Endothelial cell of umbilical vein (primary cell): ENCODE measurements around the gene FLNB. TPM values are rescaled to one million over a fixed set of nuclear protein-coding genes. Genes with fewer than 3 reads are reported as not detected.

Experiments used
- BruUV-seq: library from RNA; stranded (reverse); fragments of 400-500 nt; replicated peaks from 2 replicates; lab custom pipeline; 2021; lab: Mats Ljungman, UMichigan
- CTCF ChIA-PET: fragments of 300-600, 350-600 bp; sonication (Branson Sonifier 250); formaldehyde crosslinking; loops from one replicate; lab custom pipeline; 2021; ENCODE audit warnings: antibody characterized with exemption, inconsistent platforms; lab: Charles Lee
- POLR2A ChIA-PET: fragments of 300-600, 350-600 bp; sonication (Branson Sonifier 250); formaldehyde crosslinking; loops from one replicate; lab custom pipeline; 2021; ENCODE audit warnings: antibody characterized with exemption, inconsistent platforms; lab: Charles Lee
- DNase-seq: peaks from one replicate; pipeline ENCODE4 v3.0.0-alpha.2; 2011; ENCODE audit warnings: low read depth, low spot score
- FAIRE-seq: peaks from 2 replicates; lab custom pipeline; 2011; peaks lifted over from hg19 to GRCh38; lab: Jason Lieb, UNC
- H2AFZ ChIP-seq: 2 replicates; pipeline ENCODE4 v1.6.0; 2012; ENCODE audit warnings: low read depth, low read length, control low read depth, inconsistent platforms
- H3K27ac ChIP-seq: 2 replicates; pipeline ENCODE4 v1.5.1; 2011; ENCODE audit warnings: low read depth, mild to moderate bottlenecking, control low read depth, low read length, moderate library complexity; ENCODE audit not compliant: insufficient read depth
- H3K27me3 ChIP-seq, 2 experiments: 2 replicates each; pipeline versions ENCODE4 v1.6.0 to v1.6.1; 2011; ENCODE audit warnings: low read length in 2 of 2, mixed read lengths in 1 of 2; ENCODE audit not compliant: control insufficient read depth in 2 of 2, insufficient read depth in 2 of 2
- H3K36me3 ChIP-seq, 2 experiments: 2 replicates in 1 of 2; 3 replicates in 1 of 2; pipeline ENCODE4 v1.5.1; 2011; ENCODE audit warnings: low read length in 2 of 2, mild to moderate bottlenecking in 1 of 2, moderate library complexity in 1 of 2; ENCODE audit not compliant: control insufficient read depth in 2 of 2, insufficient read depth in 2 of 2; ENCODE audit errors: extremely low read depth in 1 of 2
- H3K4me1 ChIP-seq: 3 replicates; pipeline ENCODE4 v1.5.1; 2011; ENCODE audit warnings: mild to moderate bottlenecking, low read length; ENCODE audit not compliant: control insufficient read depth, insufficient read depth; ENCODE audit errors: extremely low read depth
- H3K4me2 ChIP-seq: 2 replicates; pipeline ENCODE4 v1.6.1; 2011; ENCODE audit warnings: low read length, control low read depth, mixed read lengths; ENCODE audit not compliant: insufficient read depth
- H3K4me3 ChIP-seq, 3 experiments: fragments of 200-600 bp in 1 of 3; sonication (generic), shearing (Covaris generic) in 1 of 3; replicated peaks in 1 of 3; 2 replicates each; pipeline ENCODE4 v1.5.1; 2011 to 2016; ENCODE audit warnings: control low read depth in 3 of 3, low read length in 3 of 3, mild to moderate bottlenecking in 2 of 3, inconsistent platforms in 1 of 3, low read depth in 1 of 3, moderate library complexity in 1 of 3; ENCODE audit not compliant: insufficient read depth in 1 of 3
- H3K79me2 ChIP-seq: 2 replicates; pipeline ENCODE4 v1.6.0; 2012; ENCODE audit warnings: low read length, inconsistent platforms; ENCODE audit not compliant: control insufficient read depth, insufficient read depth
- H3K9ac ChIP-seq: replicated peaks from 2 replicates; pipeline ENCODE3; 2011; ENCODE audit warnings: low read length, control low read depth; ENCODE audit not compliant: insufficient read depth; ENCODE audit errors: extremely low read depth
- H3K9me1 ChIP-seq: replicated peaks from 3 replicates; pipeline ENCODE4 v1.6.0; 2011; ENCODE audit warnings: mild to moderate bottlenecking, low read length; ENCODE audit not compliant: control insufficient read depth, insufficient read depth; ENCODE audit errors: extremely low read depth
- H3K9me3 ChIP-seq: replicated peaks from 2 replicates; pipeline ENCODE4 v1.5.1; 2012; ENCODE audit warnings: low read length, inconsistent platforms; ENCODE audit not compliant: control insufficient read depth, insufficient read depth
- H4K20me1 ChIP-seq: replicated peaks from 2 replicates; pipeline ENCODE3; 2011; ENCODE audit warnings: mild to moderate bottlenecking, low read length; ENCODE audit not compliant: control insufficient read depth, insufficient read depth; ENCODE audit errors: extremely low read depth
- CTCF ChIP-seq, 2 donors: IDR thresholded peaks; 1 replicate in 1 of 2; 2 replicates in 1 of 2; pipeline ENCODE4 v1.5.1; 2011; ENCODE audit warnings: low read length in 2 of 2, mild to moderate bottlenecking in 2 of 2, moderate library complexity in 2 of 2, control low read depth in 1 of 2, inconsistent platforms in 1 of 2, low read depth in 1 of 2; ENCODE audit not compliant: insufficient read depth in 1 of 2; ENCODE audit errors: extremely low read depth in 1 of 2
- EZH2 ChIP-seq: IDR thresholded peaks from 2 replicates; pipeline ENCODE4 v1.6.1; 2012; ENCODE audit warnings: borderline replicate concordance, low read depth, mild to moderate bottlenecking, moderate library complexity, low read length, inconsistent platforms; ENCODE audit not compliant: severe bottlenecking
- FOS ChIP-seq: IDR thresholded peaks from 2 replicates; pipeline ENCODE4 v1.6.1; 2011; ENCODE audit warnings: mild to moderate bottlenecking, low read length, moderate library complexity, borderline replicate concordance; ENCODE audit not compliant: insufficient read depth
- GATA2 ChIP-seq: IDR thresholded peaks from 2 replicates; pipeline ENCODE4 v1.7.0; 2011; ENCODE audit warnings: low read depth, mild to moderate bottlenecking, moderate library complexity, mixed read lengths, low read length; ENCODE audit not compliant: insufficient read length, insufficient read depth
- MAX ChIP-seq: IDR thresholded peaks from 2 replicates; pipeline ENCODE4 v1.6.1; 2011; ENCODE audit not compliant: insufficient read depth, insufficient read length
- MYC ChIP-seq: IDR thresholded peaks from one replicate; pipeline ENCODE4 v1.6.1; 2011; ENCODE audit warnings: mild to moderate bottlenecking, low read depth, low read length
- POLR2A ChIP-seq: IDR thresholded peaks from 2 replicates; pipeline ENCODE4 v1.6.1; 2012; ENCODE audit warnings: low read depth, mild to moderate bottlenecking, control low read depth, low read length
- POLR2AphosphoS5 ChIP-seq: IDR thresholded peaks from 2 replicates; pipeline ENCODE4 v1.6.1; 2012; ENCODE audit warnings: low read depth, mild to moderate bottlenecking, control low read depth, low read length, moderate library complexity; ENCODE audit not compliant: insufficient read depth
- dilution Hi-C: fragments of 300-500 bp; cut with MboI; formaldehyde crosslinking; loops from one replicate; pipeline ENCODE4 v1.15.0; 2019; ENCODE audit warnings: low sequenced_read_pairs; ENCODE audit not compliant: extremely low pct_ligation_motif_present
- intact Hi-C: fragments of 100-400 bp; cut with micrococcal nuclease; formaldehyde crosslinking; loops from one replicate; pipeline ENCODE4 v1.10.0; 2022
- polyA plus RNA-seq, 4 experiments: library from polyadenylated mRNA; depleted of rRNA in 3 of 4; stranded (reverse) in 3 of 4; unstranded in 1 of 4; fragments of >200 nt; gene quantifications; 2 replicates each; pipeline versions ENCODE4 v1.2.1 to v1.2.3, GENCODE V29; 2011 to 2012; ENCODE audit warnings: missing spikeins in 1 of 4
- total RNA-seq: library from RNA; stranded (reverse); gene quantifications from 2 replicates; pipeline ENCODE4 v1.2.3, GENCODE V29; 2021

The FLNB gene
- total and polyA plus RNA-seq, 2 donors (not counting 3 experiments of a cell fraction or from before 2014, with no cell fraction given) = 479 to 670 TPM

- no peak overlapping the region for H2AFZ ChIP-seq
- peak; percentile 63 for FAIRE-seq
Observed at GRCh38 chr3:58164199-58164879, 156.1 kb downstream of the FLNB start.

More at GRCh38 chr3:58164199-58164879, 156.1 kb downstream of the FLNB start:
- BruUV-seq = no TSS peak
- dilution Hi-C loops = no loop called here
- Histone ChIP-seq H3K4me3 (no peak overlapping the region), H3K27me3 (no peaks in the 10 kb centered on the region), H4K20me1 (no peaks in the 10 kb centered on the region), H3K4me2 (no peak overlapping the region), H3K36me3 (peaks cover 48 to 55% of the 10 kb centered on the region in 2 experiments), H3K27ac (peak overlapping the region; percentile 76), H3K79me2 (peaks cover 12% of the 10 kb centered on the region), H3K9me1 (no peaks in the 10 kb centered on the region), H3K4me1 (peaks cover 41% of the 10 kb centered on the region), H3K9me3 (no peaks in the 10 kb centered on the region), H3K9ac (peak overlapping the region; percentile 5)
- TF ChIP-seq CTCF (IDR thresholded peaks at IDR 0.05; ENCODE audit: extremely low read depth in 1 of 2, insufficient read depth in 1 of 2, low read depth in 1 of 2, low read length in 2 of 2) = no peak
- no peak for TF ChIP-seq MYC
- TF ChIP-seq FOS = no peak
- no peak for TF ChIP-seq POLR2A
- TF ChIP-seq EZH2 = no peak
- no peak for TF ChIP-seq POLR2AphosphoS5
- TF ChIP-seq GATA2 = no peak
- no peak for TF ChIP-seq MAX
- ChIA-PET CTCF (interaction anchor here (1.1 kb wide), 1 partner anchor 9 kb away, joined by 4 read pairs; no protein-coding TSS in a partner anchor), POLR2A (no interaction called here)
- intact Hi-C loops = loop anchor here (5.0 kb wide), 2 partner anchors 152 to 192 kb away; no protein-coding TSS in a partner anchor
- DNase-seq = peak; percentile 65
